Skeletal muscle tissue (tissue), 4 donors: ENCODE results near the gene KDM4E. TPM values are rescaled to one million over a fixed set of nuclear protein-coding genes. Genes with fewer than 3 reads are reported as not detected.

ENCODE experiments used
- H3K27ac ChIP-seq: one replicate; pipeline ENCODE4 v1.7.0; 2013; ENCODE audit warnings: mild to moderate bottlenecking, low read depth, low read length, inconsistent platforms
- H3K27me3 ChIP-seq, 3 donors: one replicate each; pipeline ENCODE4 v1.7.0; 2013; ENCODE audit warnings: low read length in 3 of 3; ENCODE audit not compliant: control insufficient read depth in 3 of 3, insufficient read depth in 3 of 3
- H3K36me3 ChIP-seq, 3 donors: one replicate each; pipeline ENCODE4 v1.7.0; 2013; ENCODE audit warnings: low read length in 3 of 3; ENCODE audit not compliant: control insufficient read depth in 3 of 3, insufficient read depth in 3 of 3
- H3K4me1 ChIP-seq, 3 donors: one replicate each; pipeline ENCODE4 v1.7.0; 2013; ENCODE audit warnings: low read length in 3 of 3, mild to moderate bottlenecking in 3 of 3; ENCODE audit not compliant: control insufficient read depth in 3 of 3, insufficient read depth in 3 of 3
- H3K4me3 ChIP-seq, 3 donors: one replicate each; pipeline ENCODE4 v1.7.0; 2013; ENCODE audit warnings: low read length in 3 of 3
- H3K9ac ChIP-seq, 3 donors: one replicate each; pipeline ENCODE4 v1.7.0; 2013; ENCODE audit warnings: low read length in 3 of 3, mild to moderate bottlenecking in 3 of 3, moderate library complexity in 2 of 3, low read depth in 1 of 3
- H3K9me3 ChIP-seq, 3 donors: one replicate each; pipeline ENCODE4 v1.7.0; 2013; ENCODE audit warnings: low read length in 3 of 3; ENCODE audit not compliant: control insufficient read depth in 3 of 3
- total RNA-seq: library from RNA; depleted of rRNA; stranded (reverse); fragments of >200 nt; gene quantifications from one replicate; pipeline ENCODE4 v1.2.3, GENCODE V29; 2014
- donor health status: Osteomylitis.

KDM4E gene
- total RNA-seq: not detected

- no peaks in the 10 kb centered on the region for H3K36me3 ChIP-seq
- H3K27ac ChIP-seq: no peak within 1 kb of the TSS
- H3K27me3 ChIP-seq: no peaks in the 10 kb centered on the region
- no peaks in the 10 kb centered on the region for H3K9me3 ChIP-seq
- no peak within 1 kb of the TSS for H3K4me3 ChIP-seq
- H3K9ac ChIP-seq: no peak within 1 kb of the TSS
- no peaks in the 10 kb centered on the region for H3K4me1 ChIP-seq
These were observed at the start of gene KDM4E for GRCh38 chr11:95024958-95025357. KDM4E (plus strand) TSS chr11:95025258; CDS start chr11:95025558, 300 bp downstream.

- no peaks in the 10 kb centered on the region for H3K27me3 ChIP-seq
- H3K9ac ChIP-seq: no peak overlapping the region
- H3K4me1 ChIP-seq: peaks cover 6 to 12% (median 11%) of the 10 kb centered on the region in 3 donors
- no peaks in the 10 kb centered on the region for H3K9me3 ChIP-seq
- peaks cover 9 to 14% (median 12%) of the 10 kb centered on the region in 3 donors for H3K36me3 ChIP-seq
- H3K4me3 ChIP-seq: no peak overlapping the region
- H3K27ac ChIP-seq: no peak overlapping the region
These were observed 49.5 kb upstream of the KDM4E start for GRCh38 chr11:94975599-94975998.

GRCh38 chr11:94987378-94987777 lies 37.7 kb upstream of the KDM4E start:
- H3K36me3 ChIP-seq: no peaks in the 10 kb centered on the region
- H3K9ac ChIP-seq: no peak overlapping the region
- no peak overlapping the region for H3K27ac ChIP-seq
- no peaks in the 10 kb centered on the region for H3K4me1 ChIP-seq
- no peaks in the 10 kb centered on the region for H3K9me3 ChIP-seq
- H3K27me3 ChIP-seq: no peaks in the 10 kb centered on the region
- H3K4me3 ChIP-seq: no peak overlapping the region

- H3K27me3 ChIP-seq: no peaks in the 10 kb centered on the region
- H3K27ac ChIP-seq: no peak overlapping the region
- H3K36me3 ChIP-seq: no peaks in the 10 kb centered on the region
- H3K9ac ChIP-seq: no peak overlapping the region
- H3K4me3 ChIP-seq: no peak overlapping the region
- H3K4me1 ChIP-seq: no peaks in the 10 kb centered on the region
- H3K9me3 ChIP-seq: no peaks in the 10 kb centered on the region
These were observed 36.3 kb upstream of the KDM4E start for GRCh38 chr11:94988748-94989147.

- no peaks in the 10 kb centered on the region for H3K9me3 ChIP-seq
- no peak overlapping the region for H3K27ac ChIP-seq
- H3K4me3 ChIP-seq: no peak overlapping the region
- H3K9ac ChIP-seq: no peak overlapping the region
- H3K27me3 ChIP-seq: no peaks in the 10 kb centered on the region
- peaks cover 0 to 3% (median 0%) of the 10 kb centered on the region in 3 donors for H3K36me3 ChIP-seq
- no peaks in the 10 kb centered on the region for H3K4me1 ChIP-seq
These were observed 31.6 kb upstream of the KDM4E start for GRCh38 chr11:94993400-94993943.

- Histone ChIP-seq H3K27ac (no peak overlapping the region), H3K9ac (no peak overlapping the region), H3K4me1 (no peaks in the 10 kb centered on the region), H3K9me3 (no peaks in the 10 kb centered on the region), H3K36me3 (peaks cover 0 to 3% (median 0%) of the 10 kb centered on the region in 3 donors), H3K27me3 (no peaks in the 10 kb centered on the region), H3K4me3 (no peak overlapping the region)
These were observed 27.6 kb upstream of the KDM4E start for GRCh38 chr11:94997437-94997836.

- no peaks in the 10 kb centered on the region for H3K4me1 ChIP-seq
- no peaks in the 10 kb centered on the region for H3K27me3 ChIP-seq
- no peak overlapping the region for H3K4me3 ChIP-seq
- H3K9ac ChIP-seq: no peak overlapping the region
- H3K27ac ChIP-seq: no peak overlapping the region
- H3K36me3 ChIP-seq: peaks cover 0 to 3% (median 0%) of the 10 kb centered on the region in 3 donors
- no peaks in the 10 kb centered on the region for H3K9me3 ChIP-seq
These were observed 26.8 kb upstream of the KDM4E start for GRCh38 chr11:94998285-94998684.

GRCh38 chr11:95003716-95004115 lies 21.3 kb upstream of the KDM4E start:
- Histone ChIP-seq H3K9ac (no peak overlapping the region), H3K36me3 (no peaks in the 10 kb centered on the region)

GRCh38 chr11:95005642-95006041 lies 19.4 kb upstream of the KDM4E start:
- H3K36me3 ChIP-seq: no peaks in the 10 kb centered on the region
- no peak overlapping the region for H3K27ac ChIP-seq
- no peak overlapping the region for H3K9ac ChIP-seq
- H3K27me3 ChIP-seq: no peaks in the 10 kb centered on the region
- H3K9me3 ChIP-seq: no peaks in the 10 kb centered on the region
- H3K4me1 ChIP-seq: no peaks in the 10 kb centered on the region
- no peak overlapping the region for H3K4me3 ChIP-seq

More at GRCh38 chr11:95003716-95004115, 21.3 kb upstream of the KDM4E start:
- no peaks in the 10 kb centered on the region for H3K27me3 ChIP-seq
- no peaks in the 10 kb centered on the region for H3K9me3 ChIP-seq
- H3K27ac ChIP-seq: no peak overlapping the region
- H3K4me1 ChIP-seq: no peaks in the 10 kb centered on the region
- H3K4me3 ChIP-seq: no peak overlapping the region

- no peaks in the 10 kb centered on the region for H3K9me3 ChIP-seq
- no peaks in the 10 kb centered on the region for H3K4me1 ChIP-seq
- H3K9ac ChIP-seq: no peak overlapping the region
- no peak overlapping the region for H3K27ac ChIP-seq
- H3K4me3 ChIP-seq: no peak overlapping the region
- peaks cover 0 to 6% (median 5%) of the 10 kb centered on the region in 3 donors for H3K27me3 ChIP-seq
- no peaks in the 10 kb centered on the region for H3K36me3 ChIP-seq
These were observed 13.7 kb upstream of the KDM4E start for GRCh38 chr11:95011376-95011775.
